ENCODE measurements around the gene AKAP1. TPM values are rescaled to one million over a fixed set of nuclear protein-coding genes. Genes with fewer than 3 reads are reported as not detected.

AKAP1 gene
- total and polyA plus RNA-seq, 9 of the 15 experiments (the other 6 are each of a cell fraction or from before 2014, with no cell fraction given): 12.9 to 63.8 (median 36.4) TPM

- POLR2A ChIA-PET: interaction anchor here (1.0 kb wide), 1 partner anchor 23 kb away, joined by 3 read pairs; no protein-coding TSS in a partner anchor
- DNase-seq (ENCODE audit: extremely low read depth in 1 of 4, low spot score in 3 of 4) (no peak), ATAC-seq (no peak), FAIRE-seq (peak; percentile 67)
- no TSS peak for BruUV-seq (replicated peaks)
- no peaks in the 10 kb centered on the region for H3K9me3 ChIP-seq (replicated peaks; ENCODE audit: control insufficient read depth, insufficient read depth, low read depth, low read length)
- H3K4me2 ChIP-seq (ENCODE audit: insufficient read depth, low read length): no peak overlapping the region
- in situ Hi-C loops (cut with MboI): no loop called here
- H2AFZ ChIP-seq (ENCODE audit: low read depth, low read length): no peak overlapping the region
- no peak overlapping the region for H3K4me3 ChIP-seq
- H3K4me1 ChIP-seq (replicated peaks in 1 of 2; ENCODE audit: control insufficient read depth in 2 of 2, insufficient read depth in 2 of 2, low read length in 2 of 2): peaks cover 25 to 46% of the 10 kb centered on the region in 2 experiments
- intact Hi-C loops (cut with micrococcal nuclease): loop anchor here (5.0 to 10.0 kb wide), 2 partner anchors 104 to 287 kb away; no protein-coding TSS in a partner anchor
- peaks cover 12% of the 10 kb centered on the region for H3K9me1 ChIP-seq (ENCODE audit: control insufficient read depth, insufficient read depth, low read length)
- H3K27me3 ChIP-seq (ENCODE audit: control insufficient read depth in 2 of 2, insufficient read depth in 2 of 2, low read length in 2 of 2): no peaks in the 10 kb centered on the region
- H3K79me2 ChIP-seq (ENCODE audit: control insufficient read depth, insufficient read depth, low read length): peaks cover 27% of the 10 kb centered on the region
- no peaks in the 10 kb centered on the region; the same call in 1 of the 2 replicates for H4K20me1 ChIP-seq (replicated peaks; ENCODE audit: control insufficient read depth, insufficient read depth, low read length)
- CTCF ChIA-PET (ENCODE audit: low intra/inter-chr PET ratio): no interaction called here
- H3K9ac ChIP-seq (ENCODE audit: insufficient read depth in 1 of 2, low read depth in 2 of 2, low read length in 2 of 2): no peak overlapping the region
- peaks cover 87% of the 10 kb centered on the region for H3K36me3 ChIP-seq (ENCODE audit: control insufficient read depth, insufficient read depth, low read length)
- 78% methylated on average over 3 of the region's 3 CpGs for WGBS (ENCODE audit: insufficient coverage, low coverage, missing lambda C conversion rate)
- H3K27ac ChIP-seq (ENCODE audit: extremely low read depth, low read depth, low read length): no peak overlapping the region
- TF ChIP-seq ELF1 (tag; IDR thresholded peaks at IDR 0.05) (peak; percentile 51; the same call in 1 of the 2 replicates), TAL1 (IDR thresholded peaks at IDR 0.05) (peak; percentile 56), POLR2A (conservative IDR thresholded peaks at IDR 0.05) (no peak), ZNF277 (CRISPR knock-in tag; IDR thresholded peaks at IDR 0.05; ENCODE audit: borderline replicate concordance) (no peak), MECOM (CRISPR knock-in tag; IDR thresholded peaks at IDR 0.05) (no peak), COPS2 (conservative IDR thresholded peaks at IDR 0.05) (no peak), TCF3 (CRISPR knock-in tag; IDR thresholded peaks at IDR 0.05) (peak; percentile 61), CREB5 (CRISPR knock-in tag; IDR thresholded peaks at IDR 0.05) (no peak), CBFA2T2 (conservative IDR thresholded peaks at IDR 0.05) (no peak), ZNF263 (CRISPR knock-in tag; IDR thresholded peaks at IDR 0.05; ENCODE audit: borderline replicate concordance) (no peak), FOSL1 (tag; conservative IDR thresholded peaks at IDR 0.05) (no peak), ARID1B (IDR thresholded peaks at IDR 0.05) (peak; percentile 40; the same call in 1 of the 2 replicates), XRCC5 (IDR thresholded peaks at IDR 0.05; ENCODE audit: low read depth, low read length) (no peak), ADNP (tag; IDR thresholded peaks at IDR 0.05) (peak; percentile 69), TCF7 (IDR thresholded peaks at IDR 0.05; ENCODE audit: borderline replicate concordance) (no peak), E2F3 (CRISPR knock-in tag; IDR thresholded peaks at IDR 0.05) (no peak), SMARCA5 (IDR thresholded peaks at IDR 0.05) (peak; percentile 67; the same call in 1 of the 2 replicates), KDM1A (IDR thresholded peaks at IDR 0.05) (peak; percentile 46 to 78), ZNF609 (CRISPR knock-in tag; IDR thresholded peaks at IDR 0.05; ENCODE audit: borderline replicate concordance) (no peak)
Measured at GRCh38 chr17:57111386-57111785, 26.3 kb downstream of the AKAP1 start.

All from K562 (cell line).